Stimulated activated CD8-positive, alpha-beta memory T cell treated with anti-CD3 and anti-CD28 coated beads, Interleukin-7, amount 100 ng/mL, for 1 hour (primary cell): ENCODE measurements around the gene QSOX1.
"Not testable (repeated sequence)": the region's sequence is repeated elsewhere in the genome, so short reads cannot be mapped to it uniquely, and the experiment has no call there.

ENCODE experiments used
- DNase-seq, 2 donors: peaks; one replicate each; pipeline ENCODE4 v3.0.0-alpha.2; 2020; ENCODE audit warnings: low read depth in 2 of 2

Gene QSOX1

GRCh38 chr1:180154325-180155181, at the start of gene QSOX1:
QSOX1 (plus strand) TSS chr1:180154869; CDS start chr1:180154908, 39 bp downstream.
- peak; percentile 78 for DNase-seq

- no peak for DNase-seq
Observed at GRCh38 chr1:180112091-180112490, 42.6 kb upstream of the QSOX1 start.

GRCh38 chr1:180112984-180113647, 41.6 kb upstream of the QSOX1 start:
- DNase-seq = no peak

- no peak for DNase-seq
Observed at GRCh38 chr1:180114396-180114945, 40.2 kb upstream of the QSOX1 start.

GRCh38 chr1:180116964-180117763, 37.5 kb upstream of the QSOX1 start:
- DNase-seq = no peak

- DNase-seq = no peak
Observed at GRCh38 chr1:180117764-180118116, 36.9 kb upstream of the QSOX1 start.

GRCh38 chr1:180119837-180120236, 34.8 kb upstream of the QSOX1 start:
- no peak for DNase-seq

- DNase-seq = no peak
Observed at GRCh38 chr1:180123463-180123936, 31.2 kb upstream of the QSOX1 start.

GRCh38 chr1:180130651-180131050, 24.0 kb upstream of the QSOX1 start:
- no peak for DNase-seq

GRCh38 chr1:180131510-180131909, 23.2 kb upstream of the QSOX1 start:
- DNase-seq = no peak

GRCh38 chr1:180133193-180133592, 21.5 kb upstream of the QSOX1 start:
- no peak for DNase-seq

GRCh38 chr1:180133688-180134087, 21.0 kb upstream of the QSOX1 start:
- DNase-seq = not testable (repeated sequence)

- DNase-seq = no peak
Observed at GRCh38 chr1:180135535-180135934, 19.1 kb upstream of the QSOX1 start.

GRCh38 chr1:180136331-180136967, 18.2 kb upstream of the QSOX1 start:
- no peak for DNase-seq

GRCh38 chr1:180136968-180137356, 17.7 kb upstream of the QSOX1 start:
- DNase-seq = no peak

- no peak for DNase-seq
Observed at GRCh38 chr1:180137776-180138175, 16.9 kb upstream of the QSOX1 start.

GRCh38 chr1:180141381-180141934, 13.2 kb upstream of the QSOX1 start:
- DNase-seq = no peak

- DNase-seq = no peak
Observed at GRCh38 chr1:180143359-180143758, 11.3 kb upstream of the QSOX1 start.

GRCh38 chr1:180144659-180145357, 9.9 kb upstream of the QSOX1 start:
- no peak for DNase-seq

GRCh38 chr1:180145446-180145845, 9.2 kb upstream of the QSOX1 start:
- no peak for DNase-seq

GRCh38 chr1:180150982-180151381, 3.7 kb upstream of the QSOX1 start:
- DNase-seq = no peak
